HG03442 (cell line): ENCODE results near the gene TSPAN32.
"Not testable (repeated sequence)": the region's sequence is repeated elsewhere in the genome, so short reads cannot be mapped to it uniquely, and the experiment has no call there.

Experiments
- ATAC-seq: cut with Tn5 transposase; IDR thresholded peaks from one replicate; pipeline ENCODE4 v1.9.1; 2021; ENCODE audit warnings: mild to moderate bottlenecking, moderate library complexity; ENCODE audit not compliant: unreplicated experiment

Gene TSPAN32

DNA sequence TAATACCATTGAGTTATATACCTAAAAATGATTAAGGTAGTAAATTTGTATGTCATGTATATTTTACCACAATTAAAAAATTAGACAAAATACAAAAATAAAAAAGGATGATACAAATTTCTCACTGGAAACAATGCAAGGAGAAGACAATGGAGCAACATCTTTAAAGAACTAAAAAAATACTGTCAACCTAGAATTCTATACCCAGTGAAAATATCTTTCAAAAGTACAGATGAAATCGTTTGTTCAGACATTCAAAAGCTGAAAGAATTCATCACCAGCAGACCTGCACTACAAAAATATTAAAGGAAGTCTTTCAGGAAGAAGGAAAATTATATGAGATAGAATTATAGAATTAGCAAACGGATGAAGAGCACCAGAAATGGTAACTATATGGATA lies 21.6 kb upstream of the TSPAN32 start:
- no peak for ATAC-seq

DNA sequence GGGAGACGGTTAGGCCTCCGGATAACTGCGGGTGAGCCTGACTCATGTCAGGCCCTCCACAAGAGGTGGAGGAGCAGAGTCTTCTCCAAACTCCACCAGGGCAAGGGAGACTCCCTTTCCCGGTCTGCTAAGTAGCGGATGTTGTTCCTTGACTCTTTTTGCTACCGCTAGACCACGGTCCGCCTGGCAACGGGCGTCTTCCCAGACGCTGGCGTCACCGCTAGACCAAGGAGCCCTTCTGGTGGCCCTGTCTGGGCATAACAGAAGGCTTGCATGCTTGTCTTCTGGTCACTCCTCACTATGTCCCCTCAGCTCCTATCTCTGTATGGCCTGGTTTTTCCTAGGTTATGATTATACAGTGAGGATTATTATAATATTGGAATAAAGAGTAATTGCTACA lies 15.5 kb upstream of the TSPAN32 start:
- not testable (repeated sequence) for ATAC-seq

DNA sequence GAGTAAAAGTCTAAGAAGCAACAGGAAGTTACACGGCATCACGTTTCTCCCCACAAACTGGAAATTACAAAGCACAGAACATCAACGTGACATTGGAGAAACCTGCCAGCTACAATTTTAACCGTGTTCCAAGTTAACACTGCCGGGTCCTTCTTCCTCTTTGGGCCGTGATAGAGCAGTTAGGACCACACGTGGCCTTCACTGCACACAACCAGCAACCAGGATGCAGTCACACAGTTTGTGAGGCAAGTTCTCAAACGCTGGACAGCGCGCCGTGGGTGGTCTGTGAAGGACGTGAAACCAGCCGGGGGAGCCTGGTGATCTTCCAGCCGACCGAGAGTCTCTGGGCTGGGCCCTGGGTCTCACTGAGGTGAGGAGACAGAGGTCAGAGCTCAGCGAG lies 14.7 kb upstream of the TSPAN32 start:
- no peak for ATAC-seq

DNA sequence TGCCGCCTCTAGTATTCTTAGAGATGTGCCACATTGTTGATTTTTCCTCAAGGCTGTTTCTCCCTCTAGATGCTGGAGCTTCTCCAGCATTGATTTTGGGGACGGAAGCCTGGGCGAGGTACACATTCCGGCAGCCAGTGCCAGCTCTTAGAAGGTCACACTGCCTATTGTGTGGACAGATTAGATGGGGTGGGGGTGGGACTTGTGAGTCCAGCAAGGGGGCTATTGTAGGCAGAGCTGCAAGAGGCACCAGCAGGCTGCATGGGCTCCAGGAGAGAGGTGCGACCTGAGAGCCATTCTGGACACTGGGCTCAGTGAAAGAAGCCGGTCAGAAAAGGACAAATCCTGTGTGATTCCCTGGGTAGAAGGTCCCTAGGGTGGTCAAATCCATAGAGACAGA lies 12.5 kb upstream of the TSPAN32 start:
- ATAC-seq = no peak

DNA sequence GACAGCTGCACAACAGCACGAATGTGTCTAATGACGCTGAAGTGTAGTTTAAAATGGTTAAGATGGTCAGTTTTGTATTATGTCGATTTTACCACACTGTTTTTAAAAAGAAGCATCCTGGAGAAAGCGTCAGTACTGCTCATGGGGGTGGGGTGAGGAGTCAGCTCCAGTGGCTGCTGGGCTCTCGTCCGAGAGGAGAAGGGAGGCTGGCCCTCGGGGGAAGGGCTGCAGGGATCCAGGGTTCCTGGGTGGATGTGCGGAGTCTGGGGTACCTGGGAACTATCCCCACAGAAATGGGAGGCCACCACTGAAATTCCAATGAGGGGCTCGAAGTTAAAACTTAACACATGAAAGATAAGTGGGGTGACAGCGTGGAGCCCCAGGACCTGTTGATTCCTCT lies 12.0 kb upstream of the TSPAN32 start:
- ATAC-seq = no peak

DNA sequence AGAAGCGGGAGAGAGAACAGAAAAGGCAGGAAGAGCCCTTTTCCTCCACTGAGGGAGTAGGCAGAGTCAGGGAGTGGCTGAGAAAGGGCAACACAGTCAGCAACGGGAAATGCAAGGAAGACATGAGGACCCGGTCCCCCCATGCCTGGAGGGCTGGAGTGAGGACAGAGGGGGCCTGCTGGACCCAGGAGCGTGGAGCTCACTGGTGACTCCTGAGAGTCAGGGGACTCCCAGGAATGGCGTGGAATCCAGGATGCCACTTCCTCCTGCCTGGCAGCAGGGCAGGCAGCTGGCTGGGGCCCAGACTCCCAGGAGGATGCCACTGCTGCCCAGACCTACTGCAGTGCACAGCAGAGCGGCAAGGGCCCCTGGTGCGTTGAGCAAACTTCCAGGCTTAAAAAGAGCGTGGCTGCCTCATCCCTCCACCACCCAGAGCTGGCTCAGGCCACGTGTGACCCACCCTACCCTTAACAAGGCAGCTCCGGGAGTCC lies 11.4 kb upstream of the TSPAN32 start:
- no peak for ATAC-seq

DNA sequence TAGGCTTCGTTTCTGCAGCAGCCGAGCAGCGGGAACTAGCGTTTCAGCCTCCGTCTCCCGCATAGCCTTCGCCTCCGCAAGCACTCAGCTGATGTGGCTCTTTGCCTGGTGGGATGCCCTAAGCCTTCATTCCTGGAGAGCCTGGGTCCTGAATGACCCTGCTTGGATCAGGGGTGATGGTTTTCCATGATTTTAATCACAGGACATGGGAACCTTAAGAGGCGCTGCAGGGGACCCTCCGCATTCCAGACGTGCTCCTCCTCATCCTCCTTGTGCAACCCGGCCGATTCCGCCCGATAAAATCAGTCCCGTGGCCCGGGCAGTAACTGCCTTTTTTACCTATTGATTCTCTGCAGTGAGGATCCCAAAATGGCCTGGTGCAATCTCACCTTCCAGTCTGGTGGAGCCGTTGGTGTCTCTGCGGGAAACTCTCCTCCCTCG lies 8.3 kb upstream of the TSPAN32 start:
- ATAC-seq = no peak

DNA sequence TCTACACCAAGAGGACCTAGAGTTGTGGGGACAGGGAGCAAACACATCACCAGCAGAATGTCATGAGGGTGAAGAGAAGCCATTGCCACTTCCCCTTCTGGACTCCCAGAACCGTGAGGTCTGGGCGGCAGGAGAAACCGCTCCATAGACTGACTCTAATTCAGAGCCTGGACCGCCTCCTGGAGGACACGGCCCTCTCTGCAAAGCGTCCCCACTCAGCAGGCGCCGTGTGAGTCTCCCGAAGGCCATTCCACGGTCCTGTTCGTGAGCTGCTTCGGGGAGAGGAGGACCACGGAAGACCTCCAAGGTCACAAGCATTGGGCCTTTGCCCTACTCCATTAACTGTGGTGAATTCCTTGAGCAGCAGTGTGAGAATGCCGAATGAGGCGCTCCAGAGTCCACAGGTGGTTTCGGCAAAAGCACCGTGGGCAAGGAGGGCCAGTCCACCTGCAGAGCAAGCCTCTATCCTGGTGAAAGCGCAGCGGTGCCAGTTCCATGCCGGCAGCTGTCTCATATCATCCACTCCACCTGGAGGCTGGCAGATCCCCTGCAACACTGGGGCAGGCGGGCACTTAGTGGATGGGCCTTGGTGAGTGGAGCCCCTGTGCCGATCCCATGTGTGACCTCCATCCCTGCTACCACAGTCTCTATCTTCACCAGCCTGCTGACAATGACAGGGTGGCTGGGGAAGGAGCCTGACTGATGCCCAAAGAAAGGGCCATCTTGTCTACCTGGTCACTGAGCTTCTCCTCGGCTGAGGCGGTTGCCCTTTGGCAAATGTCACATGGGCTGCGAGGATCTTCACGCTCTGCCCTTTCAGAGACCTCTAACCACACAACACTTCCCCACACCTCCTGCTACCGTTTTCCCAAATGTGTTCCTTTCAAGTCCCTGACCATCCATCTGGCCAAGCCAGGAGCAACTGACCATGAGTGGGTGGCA lies 7.6 kb upstream of the TSPAN32 start:
- ATAC-seq = no peak

DNA sequence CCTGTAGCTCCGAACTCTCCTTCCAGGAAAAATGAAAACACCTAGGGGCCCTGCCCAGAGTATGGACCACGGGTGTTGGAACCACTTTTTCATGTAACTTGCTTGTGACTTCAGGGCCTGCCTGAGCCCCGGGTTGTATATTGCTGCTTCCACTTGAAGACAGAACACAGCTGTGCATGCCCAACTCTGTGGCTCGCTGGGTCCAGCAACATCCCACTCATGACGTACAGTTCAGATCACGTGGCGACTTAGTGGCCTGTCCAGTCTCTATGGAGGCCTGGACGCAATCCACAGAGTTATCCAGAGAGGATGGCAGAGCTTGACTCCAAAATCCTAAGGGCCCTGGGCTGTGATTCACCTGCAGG lies 6.9 kb upstream of the TSPAN32 start:
- ATAC-seq = no peak

DNA sequence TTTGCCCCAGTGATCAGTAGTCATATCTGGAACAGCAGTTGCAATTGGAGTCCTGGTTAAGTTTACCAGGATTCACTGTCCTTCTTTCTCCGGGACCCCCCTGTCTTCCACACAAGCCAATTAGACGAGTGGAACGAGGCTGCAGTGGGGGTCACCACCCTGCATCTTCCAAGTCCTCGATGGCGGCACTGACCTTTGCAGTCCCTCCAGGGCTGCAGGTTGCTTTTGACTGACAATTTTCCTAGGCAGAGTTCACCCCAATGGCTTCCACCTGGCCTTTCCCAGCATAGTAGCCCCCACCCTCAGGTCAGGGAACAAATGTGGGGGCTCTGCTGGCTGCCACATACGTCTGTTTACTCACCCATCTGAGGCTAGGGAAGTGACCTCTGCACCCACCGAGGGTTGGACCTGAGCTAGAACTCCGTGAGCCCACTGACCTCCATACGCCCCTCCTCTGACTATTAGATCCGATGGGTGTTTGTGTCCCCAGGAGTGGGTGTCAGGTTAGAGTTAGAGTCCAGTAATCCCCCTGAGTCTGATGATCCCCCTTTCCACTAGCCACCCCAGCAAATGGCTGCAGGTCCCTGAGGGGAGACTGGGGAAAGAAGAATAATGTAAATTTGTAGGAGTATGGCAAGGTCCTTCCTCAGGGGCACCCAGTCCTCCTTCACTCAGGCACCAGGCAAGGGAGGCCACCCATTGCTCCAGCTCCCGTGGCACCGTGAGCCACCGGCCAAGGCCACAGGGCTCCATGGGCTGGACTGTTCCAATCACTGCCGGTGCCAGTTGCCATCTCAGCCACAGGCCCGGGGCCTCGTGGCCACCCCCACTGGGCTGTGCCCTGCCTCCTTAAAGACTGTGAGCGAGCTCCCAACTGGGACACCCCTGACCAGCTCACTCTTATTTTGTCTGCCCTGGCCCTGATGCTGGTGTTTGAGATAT lies 5.6 kb upstream of the TSPAN32 start:
- no peak for ATAC-seq

DNA sequence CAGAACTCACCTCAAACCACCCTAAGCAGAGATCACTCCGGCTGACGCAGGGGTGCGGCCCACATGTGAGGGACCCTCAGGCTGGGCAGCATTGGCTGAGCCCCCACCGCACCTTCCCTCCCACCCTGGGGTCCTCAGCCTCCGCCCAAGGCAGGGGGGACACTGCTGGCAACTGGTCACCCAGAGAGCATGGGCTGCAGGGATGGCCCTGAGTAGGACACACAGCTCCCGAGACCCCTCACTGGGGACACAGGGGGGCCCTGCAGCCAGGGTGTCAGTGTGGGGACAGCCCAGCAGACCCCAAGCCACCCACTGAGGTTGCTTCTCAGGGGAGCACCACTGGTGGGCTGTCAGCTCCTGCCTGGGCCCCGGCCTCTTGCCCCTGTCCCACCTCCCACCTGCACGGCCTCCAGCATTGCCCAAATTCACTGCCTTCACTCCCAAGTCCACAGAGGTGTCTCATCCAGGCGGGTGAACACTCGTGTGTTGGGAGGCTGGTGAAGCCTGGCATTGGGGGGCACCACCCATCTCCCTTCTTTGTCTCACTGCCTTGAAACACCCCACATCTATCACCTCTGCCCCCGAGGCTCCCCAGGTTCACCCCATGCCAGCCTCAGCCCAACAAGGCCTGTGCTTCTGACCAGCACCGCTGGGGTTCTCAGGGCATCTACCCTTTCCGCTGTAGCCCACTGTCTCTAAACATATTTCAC lies 4.7 kb upstream of the TSPAN32 start:
- ATAC-seq = no peak

DNA sequence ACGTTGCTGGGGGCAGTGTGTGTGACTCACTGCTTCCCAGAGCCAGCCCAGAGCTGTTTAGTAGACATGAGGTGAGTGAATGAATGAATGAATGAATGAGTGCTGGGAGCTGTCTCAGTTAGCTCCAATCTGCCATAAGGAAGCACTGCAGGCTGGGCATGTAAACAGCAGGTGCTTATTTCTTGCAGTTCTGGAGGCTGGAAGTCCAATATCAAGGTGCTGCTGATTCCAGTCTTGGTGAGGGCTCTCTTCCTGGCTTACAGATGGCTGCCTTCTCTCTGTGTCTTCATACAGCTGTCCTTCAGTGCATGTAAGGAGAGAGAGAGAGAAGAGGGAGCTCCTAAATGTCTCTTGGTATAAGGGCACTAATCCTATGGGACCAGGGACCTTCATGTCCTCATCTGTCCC lies 4.2 kb upstream of the TSPAN32 start:
- ATAC-seq = no peak

DNA sequence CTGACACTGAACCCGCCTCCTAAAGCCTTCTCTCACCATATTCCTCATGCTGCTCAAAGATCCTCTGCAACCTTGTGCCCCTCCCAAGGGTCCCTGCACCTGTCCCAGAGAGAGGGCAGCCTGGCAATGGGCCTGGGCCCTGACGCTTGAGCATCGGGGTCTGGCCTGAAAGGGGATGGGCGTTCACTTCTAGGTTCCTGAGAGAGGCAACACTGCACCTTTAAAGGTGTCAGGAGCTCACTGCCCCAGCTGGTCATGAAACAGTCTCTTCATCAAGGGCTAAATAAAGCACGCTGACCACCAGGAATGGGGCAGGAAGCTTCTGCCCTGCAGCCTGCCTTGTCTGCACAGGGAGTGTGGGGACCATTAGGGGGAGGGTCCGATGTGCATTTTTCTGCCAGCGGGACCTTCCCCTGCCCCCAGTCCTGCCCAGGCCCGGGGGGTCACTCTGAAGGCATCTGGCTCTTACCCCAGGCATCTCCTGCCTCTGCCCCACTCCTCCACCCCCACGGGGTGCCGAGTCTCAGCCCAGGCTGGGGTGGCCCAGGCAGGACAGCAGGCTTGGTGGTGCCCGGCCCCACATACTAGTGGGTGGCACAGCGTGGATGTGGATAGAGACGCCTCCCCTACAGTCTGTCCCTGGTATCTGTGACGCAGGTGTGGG lies 3.5 kb upstream of the TSPAN32 start:
- ATAC-seq = no peak

DNA sequence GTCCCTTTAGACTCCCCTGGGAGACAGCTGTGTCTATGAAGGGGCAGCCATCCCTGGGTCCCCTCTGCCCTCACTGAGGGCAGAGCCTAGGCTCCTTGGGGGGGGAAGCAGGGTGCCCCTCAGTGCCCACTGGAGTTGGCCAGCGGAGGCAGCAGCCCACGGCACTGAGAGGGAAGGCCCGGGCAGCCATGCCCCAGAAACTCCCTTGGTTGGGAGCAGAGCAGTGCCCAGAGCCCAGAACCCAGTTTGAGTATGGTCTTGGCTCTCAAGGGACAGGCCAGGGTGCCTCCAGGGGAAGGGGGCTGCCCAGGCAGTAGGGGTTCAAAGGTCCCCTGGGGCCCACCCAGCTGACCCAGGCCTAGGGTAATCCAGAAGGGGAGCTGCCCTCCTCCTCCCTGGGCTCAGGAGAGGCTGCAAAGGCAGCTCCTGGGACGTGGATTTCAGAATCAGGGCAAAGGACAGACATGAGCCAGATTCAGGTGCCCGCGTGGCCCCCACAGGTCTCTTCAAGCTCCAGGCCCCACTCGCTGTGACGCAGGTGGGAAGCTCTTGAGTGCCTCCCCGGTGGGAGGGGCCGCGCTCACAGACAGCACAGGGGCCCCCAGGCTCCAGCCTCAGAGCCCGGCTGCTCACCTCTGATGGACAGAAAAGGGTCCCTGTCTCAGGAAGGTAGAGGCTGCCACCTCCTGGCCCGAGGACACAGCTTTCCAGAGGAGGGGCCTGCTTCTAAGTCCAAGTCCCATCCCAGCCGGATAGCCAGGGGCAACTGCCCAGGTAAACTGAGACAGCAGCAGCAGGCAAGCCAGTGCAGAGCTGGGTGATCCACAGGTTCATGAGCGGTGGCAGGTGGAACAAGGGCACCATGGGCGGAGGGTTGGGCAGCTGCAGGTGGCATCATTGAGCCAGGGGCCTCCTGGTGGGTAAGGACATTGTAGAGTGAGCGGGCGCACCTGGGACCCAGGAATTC lies 2.7 kb upstream of the TSPAN32 start:
- no peak for ATAC-seq

DNA sequence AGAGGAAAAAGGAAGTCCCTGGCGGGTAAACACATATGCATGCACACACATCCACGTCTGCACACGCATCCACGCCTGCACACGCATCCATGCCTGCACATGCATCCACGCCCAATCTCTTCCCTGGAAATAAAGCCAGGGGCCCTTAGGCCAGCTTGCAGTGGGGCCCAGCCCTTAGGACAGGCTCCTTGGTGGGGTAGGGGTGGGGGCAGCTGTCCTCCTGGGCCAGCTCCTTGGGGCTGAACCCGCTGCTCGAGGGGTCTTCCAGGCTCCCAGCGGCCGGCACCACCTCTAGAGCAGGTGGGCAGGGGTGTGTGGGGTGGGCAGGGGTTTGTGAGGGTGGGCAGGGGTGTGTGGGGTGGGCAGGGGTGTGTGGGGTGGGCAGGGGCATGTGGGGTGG lies 2.0 kb upstream of the TSPAN32 start:
- no peak for ATAC-seq

DNA sequence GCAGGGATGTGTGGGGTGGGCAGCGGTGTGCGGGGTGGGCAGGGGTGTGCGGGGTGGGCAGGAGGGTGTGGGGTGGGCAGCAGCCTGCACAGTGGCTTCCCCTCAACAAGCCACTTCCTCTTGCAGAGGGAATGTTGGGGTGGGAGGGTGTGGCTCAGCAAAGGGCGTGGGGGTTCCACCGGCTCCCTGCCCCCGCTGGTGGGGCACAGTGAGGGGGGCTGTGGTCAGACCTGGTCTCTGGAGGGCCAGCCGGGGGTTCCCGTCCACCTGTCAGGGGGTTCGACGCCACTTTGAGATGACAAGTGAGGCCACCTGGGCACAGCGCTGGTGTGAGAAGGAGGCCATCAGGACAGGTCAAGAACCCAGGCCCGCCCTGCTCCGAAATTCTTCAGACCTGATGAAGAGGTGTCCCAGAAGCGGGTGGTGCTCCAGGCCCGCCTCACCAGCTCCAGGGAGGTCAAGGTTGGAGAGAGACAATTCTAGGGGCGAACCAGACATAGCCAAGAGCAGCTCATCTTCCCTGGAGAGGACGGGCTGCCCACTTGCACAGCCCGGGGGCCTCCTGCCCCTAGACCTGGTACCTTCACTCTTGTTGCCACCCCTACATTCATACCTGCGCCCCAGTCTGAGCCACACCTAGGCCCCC lies 1.4 kb upstream of the TSPAN32 start:
- ATAC-seq = no peak

DNA sequence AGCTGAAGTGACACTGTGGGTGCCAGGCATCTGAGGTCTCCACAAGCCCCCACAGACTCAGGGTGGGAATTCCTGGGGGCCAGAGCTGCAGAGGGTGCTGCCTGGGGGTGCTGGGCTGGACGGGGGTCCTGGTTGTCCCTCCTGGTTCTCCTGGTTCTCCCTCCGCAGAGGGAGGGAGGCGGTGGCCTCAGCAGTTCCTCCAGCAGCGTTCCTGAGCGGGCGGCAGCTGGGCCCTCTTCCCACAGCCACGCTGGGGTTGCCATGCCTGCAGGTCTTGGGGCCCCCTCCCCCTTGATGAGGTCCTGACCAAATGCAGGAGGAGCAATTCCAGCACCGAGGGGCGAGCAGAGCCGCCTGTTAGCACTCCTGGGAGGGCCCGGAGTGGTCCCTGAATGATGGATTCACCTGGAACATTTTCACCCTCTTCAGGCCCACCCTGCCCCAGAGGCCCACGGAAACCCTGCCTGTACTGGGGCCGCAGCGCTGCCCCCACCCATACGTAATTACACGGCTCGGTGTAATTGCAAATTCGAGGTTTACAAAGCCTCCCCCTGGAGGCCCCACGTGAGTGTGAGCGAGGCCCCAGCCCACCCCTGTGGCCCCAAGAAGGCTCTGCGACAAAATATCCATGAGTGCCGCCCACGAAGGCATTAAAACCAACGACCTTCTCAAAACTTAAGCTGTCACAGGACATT lies 730 bp upstream of the TSPAN32 start:
- ATAC-seq = no peak

DNA sequence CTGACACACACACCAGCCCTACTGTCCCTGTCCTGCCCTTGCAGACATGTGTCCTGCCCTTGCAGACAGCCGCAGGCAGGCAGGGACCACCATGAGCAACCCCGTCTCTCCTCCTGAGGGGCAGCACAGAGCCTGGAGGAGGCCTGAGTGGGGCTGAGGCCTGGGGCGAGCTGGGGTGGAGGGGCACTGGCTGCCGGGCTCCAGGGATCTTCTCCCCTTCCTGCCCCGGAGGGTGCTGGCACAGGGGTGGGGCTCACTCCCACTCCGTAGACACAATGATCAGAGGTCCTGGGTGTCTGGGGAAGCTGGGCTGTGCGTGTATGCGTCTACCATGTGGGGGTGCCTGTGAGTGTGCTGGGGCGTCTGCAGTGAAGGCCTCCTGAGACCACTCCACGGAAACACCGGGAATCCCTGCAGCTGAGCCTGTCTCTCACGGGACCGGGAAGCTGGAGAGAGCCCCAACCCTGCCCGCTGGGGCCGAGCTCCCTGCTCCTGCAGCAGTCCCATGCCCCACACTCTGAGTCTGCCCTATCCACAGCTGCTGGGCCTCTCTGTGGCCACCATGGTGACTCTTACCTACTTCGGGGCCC lies 588 bp downstream of the TSPAN32 start:
- ATAC-seq = no peak
